HG02798 (cell line): ENCODE results near the gene STING1.
A peak's percentile ranks its signal among the peaks of the same experiment; 100 is the strongest.

ENCODE experiments used
- ATAC-seq: cut with Tn5 transposase; IDR thresholded peaks from one replicate; pipeline ENCODE4 v1.9.1; 2021; ENCODE audit warnings: mild to moderate bottlenecking; ENCODE audit not compliant: unreplicated experiment, poor library complexity

The STING1 gene

GRCh38 chr5:139472386-139473030 is 10.1 kb downstream of the STING1 start:
- ATAC-seq = no peak

GRCh38 chr5:139470821-139471300 is 11.7 kb downstream of the STING1 start, which contains the start of gene SMIM33:
SMIM33 (plus strand) TSS chr5:139471004; CDS start chr5:139471122, 118 bp downstream.
- no peak for ATAC-seq

GRCh38 chr5:139468421-139468931 is 14.1 kb downstream of the STING1 start:
- no peak for ATAC-seq

- ATAC-seq = no peak
Observed at GRCh38 chr5:139462586-139463276, 19.8 kb downstream of the STING1 start, which contains the start of gene ECSCR. ECSCR (minus strand) TSS chr5:139462743; CDS start chr5:139462670, 73 bp downstream.

- ATAC-seq = no peak
Observed at GRCh38 chr5:139461698-139462097, 20.9 kb downstream of the STING1 start.

DNA sequence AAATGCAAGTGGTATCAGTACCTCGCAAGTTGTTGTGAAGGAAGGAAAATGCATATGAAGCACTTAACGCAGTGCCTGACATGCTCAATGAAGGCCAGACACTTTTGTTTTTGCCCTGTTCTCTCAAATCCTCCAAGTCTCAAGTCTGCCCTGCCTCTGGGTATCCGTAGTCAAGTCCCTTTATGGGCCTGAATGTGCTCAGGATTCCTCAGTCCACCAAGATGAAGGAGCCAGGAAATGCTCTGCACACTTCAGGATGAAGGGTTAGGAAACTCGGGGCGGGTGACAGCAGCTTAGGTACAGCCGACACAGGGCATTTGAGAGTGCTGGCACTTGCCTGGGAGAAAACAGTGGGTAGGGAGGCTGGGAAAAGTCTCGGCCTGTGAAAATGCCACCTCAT is 21.4 kb downstream of the STING1 start:
- no peak for ATAC-seq

DNA sequence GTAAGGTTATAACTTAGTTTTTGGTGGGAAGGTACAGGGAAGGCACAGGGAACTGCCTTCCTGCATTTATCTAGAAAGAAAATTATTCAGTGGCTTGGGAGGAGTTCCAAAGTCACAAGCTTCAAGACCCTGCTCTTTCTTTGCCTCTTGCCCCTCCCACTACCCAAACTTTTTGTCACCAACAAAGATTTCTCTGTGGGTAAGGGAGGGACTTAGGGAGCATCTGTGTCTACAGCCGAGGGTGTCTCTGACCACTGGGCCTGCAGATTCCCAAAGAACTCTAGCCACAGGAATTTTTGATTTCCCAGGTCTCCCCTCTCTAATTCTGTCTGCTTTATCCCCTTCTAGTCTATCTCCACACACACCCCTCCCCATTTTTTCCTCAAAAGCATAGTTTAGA is 22.1 kb downstream of the STING1 start:
- no peak for ATAC-seq

DNA sequence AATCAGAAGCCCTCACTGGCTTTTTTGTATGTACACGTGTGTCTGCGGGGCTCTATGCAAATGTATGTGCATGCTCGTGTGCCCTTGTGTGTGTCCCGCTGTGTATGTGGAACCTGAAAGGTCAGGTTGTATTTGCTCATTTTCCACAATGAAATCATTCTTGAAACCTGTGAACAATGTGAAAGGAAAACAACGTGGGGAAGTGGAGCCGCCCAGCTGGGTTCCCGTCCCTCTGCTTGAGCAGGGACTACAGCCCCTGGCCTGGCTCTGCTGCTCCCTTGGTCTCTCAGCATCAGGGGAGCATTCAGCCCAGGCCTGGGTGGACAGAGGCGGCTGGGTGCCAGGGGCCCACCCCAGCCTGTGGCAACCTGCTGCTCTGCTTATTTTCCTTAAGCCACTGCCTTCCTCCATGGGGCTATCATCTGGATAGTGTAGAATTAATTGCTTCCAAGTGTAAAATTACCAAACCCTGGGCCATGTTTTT is 23.1 kb downstream of the STING1 start:
- peak; percentile 25 for ATAC-seq

GRCh38 chr5:139458580-139459407 is 23.8 kb downstream of the STING1 start:
- peak; percentile 68 for ATAC-seq

DNA sequence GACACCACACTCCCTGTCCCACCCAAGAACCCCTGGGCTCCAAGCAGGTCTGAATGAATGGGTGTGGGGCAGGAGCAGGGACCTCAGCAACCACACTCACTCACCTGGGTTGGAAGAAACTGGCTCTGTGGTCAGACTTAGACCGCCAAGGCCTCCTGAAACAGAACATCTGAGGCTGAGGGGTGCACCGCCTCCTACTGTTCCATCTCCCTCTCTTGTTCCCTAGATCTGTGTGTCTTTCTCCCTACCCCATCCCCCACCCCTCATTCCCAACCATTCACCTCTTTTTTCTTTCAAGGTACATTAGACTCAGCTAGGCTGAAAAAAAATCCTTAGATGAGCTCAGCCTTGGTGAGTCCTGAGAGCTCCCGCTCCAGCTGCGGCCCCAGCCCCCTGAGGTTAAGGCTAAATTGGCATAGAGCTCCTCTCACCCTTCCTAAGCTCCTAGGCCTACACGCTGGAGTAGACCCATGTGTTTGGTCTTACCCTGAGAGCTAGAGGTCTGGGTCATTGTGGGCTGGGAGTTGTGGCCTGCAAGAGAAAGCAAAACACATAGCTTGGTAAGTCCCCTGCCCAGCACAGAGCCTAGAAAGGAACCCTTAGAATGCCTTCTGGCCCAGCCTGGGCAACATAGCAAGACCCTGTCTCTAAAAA is 24.8 kb downstream of the STING1 start:
- peak; percentile 37 for ATAC-seq

DNA sequence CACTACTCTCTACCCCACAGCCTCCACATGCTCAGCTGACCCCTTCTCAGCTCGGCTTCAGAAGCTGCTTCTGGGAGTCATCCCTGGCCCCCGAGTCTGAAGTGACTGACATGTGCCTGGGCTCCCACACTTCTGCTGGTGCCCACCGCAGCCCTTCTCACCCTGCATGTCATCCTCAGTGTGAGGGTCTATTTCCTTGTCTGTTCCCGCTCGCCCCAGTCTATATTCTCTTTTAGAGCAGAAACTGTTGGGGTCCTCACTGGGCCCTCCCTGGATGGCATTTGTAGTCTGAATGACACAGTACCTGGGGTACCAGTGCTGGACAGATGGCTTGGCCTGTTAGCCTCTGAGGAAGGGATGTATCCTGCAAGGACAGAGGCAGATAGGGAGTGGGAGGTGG is 25.3 kb downstream of the STING1 start:
- no peak for ATAC-seq

GRCh38 chr5:139456776-139457175 is 25.8 kb downstream of the STING1 start:
- ATAC-seq = no peak

DNA sequence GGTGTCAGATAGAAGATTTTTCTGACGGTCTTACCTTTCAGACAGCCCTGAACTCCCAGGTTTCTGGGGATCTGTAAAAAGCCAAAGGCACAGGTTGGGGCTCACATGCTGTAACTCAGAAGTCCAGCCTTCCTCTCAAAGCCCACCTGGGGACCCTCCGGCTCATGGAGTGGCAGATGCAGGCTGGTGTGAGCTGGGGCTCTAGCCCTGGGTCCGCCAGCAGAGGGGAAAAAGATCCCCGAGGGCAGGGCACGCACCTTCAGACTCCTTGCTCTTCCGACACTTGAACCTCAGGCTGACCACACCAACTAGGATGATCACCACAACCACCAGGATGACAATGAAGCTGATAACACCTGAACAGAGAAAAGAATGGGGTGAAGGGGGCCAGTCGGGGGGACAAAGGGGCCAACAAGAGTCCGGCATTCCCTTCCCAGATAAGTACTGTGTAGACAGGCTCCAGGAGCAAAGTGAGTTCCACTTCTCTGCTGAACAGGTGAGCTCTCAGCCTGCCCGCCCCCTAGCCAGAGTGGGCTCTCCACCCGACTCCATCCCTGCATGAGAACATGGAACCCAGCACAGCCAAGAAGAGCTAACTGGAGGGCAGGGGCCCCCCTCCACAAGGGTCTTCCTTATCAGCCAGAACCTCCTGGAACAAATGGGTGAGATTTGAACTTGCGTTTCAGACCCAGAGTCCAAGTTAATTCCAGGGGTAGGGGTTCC is 27.8 kb downstream of the STING1 start:
- ATAC-seq = no peak

GRCh38 chr5:139453683-139454567 is 28.6 kb downstream of the STING1 start:
- ATAC-seq = no peak

DNA sequence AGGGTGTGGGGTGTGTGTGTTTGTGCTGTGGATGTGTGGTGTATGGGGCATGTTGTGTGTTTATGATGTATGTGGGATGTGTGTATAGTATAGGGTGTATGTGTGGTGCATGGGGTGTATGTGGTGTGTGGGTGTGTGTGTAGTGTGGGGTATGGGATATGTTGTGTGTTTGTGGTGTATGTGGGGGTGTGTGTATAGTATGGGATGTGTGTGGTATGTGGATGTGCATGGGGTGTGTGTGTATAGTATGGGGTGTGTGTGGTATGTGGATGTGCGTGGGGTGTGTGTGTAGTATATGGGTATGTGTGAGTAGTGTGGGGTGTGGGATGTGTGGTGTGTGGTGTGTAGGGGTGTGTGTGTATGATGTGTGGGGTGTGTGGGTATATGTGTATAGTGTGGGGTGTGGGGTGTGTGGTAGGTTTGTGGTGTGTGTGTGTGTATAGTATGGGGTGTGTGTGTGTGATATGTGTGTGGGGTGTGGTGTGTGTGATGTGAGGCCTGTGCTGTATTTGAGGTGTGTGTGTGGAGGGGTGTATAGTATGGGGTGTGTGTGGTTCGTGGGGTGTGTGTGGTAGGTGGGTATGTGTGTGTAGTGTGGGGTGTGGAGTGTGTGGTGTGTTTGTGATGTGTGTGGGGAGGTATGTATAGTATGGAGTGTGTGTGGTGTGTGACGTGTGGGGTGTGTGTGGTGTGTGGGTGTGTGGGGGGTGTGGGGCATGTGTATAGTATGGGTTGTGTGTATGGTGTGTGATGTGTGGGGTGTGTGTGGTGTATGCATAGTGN is 30.5 kb downstream of the STING1 start:
- ATAC-seq = no peak

DNA sequence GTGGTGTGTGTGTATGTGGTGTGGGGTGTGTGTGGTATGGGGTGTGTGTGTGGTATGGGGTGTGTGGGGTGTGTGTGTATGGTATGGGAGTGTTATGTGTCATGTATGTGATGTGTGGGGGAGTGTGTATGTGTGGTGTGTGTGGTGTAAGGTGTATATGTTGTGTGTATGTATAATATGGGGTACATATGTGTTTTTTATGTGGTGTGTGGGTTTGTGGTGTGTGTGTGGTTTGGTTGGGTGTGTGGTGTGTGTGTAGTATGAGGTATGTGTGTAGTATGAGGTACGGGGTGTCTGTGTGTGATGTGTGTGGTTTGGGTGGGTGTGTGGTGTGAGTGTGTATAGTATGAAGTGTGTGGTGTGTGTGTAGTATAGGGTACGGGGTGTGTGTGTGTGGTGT is 31.4 kb downstream of the STING1 start:
- no peak for ATAC-seq

GRCh38 chr5:139446956-139447779 is 35.4 kb downstream of the STING1 start:
- ATAC-seq = peak; percentile 75
